ENCODE measurements around the gene RNF157. TPM values are rescaled to one million over a fixed set of nuclear protein-coding genes. Genes with fewer than 3 reads are reported as not detected.
A peak's percentile ranks its signal among the peaks of the same experiment; 100 is the strongest.

Gene RNF157
- total and polyA plus RNA-seq, 9 of the 15 experiments (the other 6 are each of a cell fraction or from before 2014, with no cell fraction given) = 8.1 to 31.7 (median 20.8) TPM

- no peak for TF ChIP-seq TBP (optimal IDR thresholded peaks at IDR 0.05; ENCODE audit: low read depth, low read length)
- no peak for TF ChIP-seq MEF2A (IDR thresholded peaks at IDR 0.05; ENCODE audit: control insufficient read depth, low read depth, low read length)
- peak; percentile 12 for TF ChIP-seq HMGN3 (IDR thresholded peaks at IDR 0.05; ENCODE audit: borderline replicate concordance, extremely low read depth, insufficient read length, low read depth, low read length)
- no peak for TF ChIP-seq FOS (IDR thresholded peaks at IDR 0.05; ENCODE audit: extremely low read depth, insufficient read length)
- no peak for TF ChIP-seq TAF15 (IDR thresholded peaks at IDR 0.05; ENCODE audit: low read depth, low read length)
- peak in 1 of 2 experiments; percentile 24; a peak in 1 of 4 replicates for TF ChIP-seq SRF (CRISPR knock-in tag; IDR thresholded peaks at IDR 0.05)
- TF ChIP-seq HNRNPH1 (optimal IDR thresholded peaks at IDR 0.05; ENCODE audit: low read depth, low read length) = no peak
- TF ChIP-seq ZNF316 (IDR thresholded peaks at IDR 0.05) = 0 out of 2 replicates have a peak, but pooled peaks have one; percentile 19
- 0 out of 2 replicates have a peak, but pooled peaks have one; percentile 9 for TF ChIP-seq TFAP4 (CRISPR knock-in tag; IDR thresholded peaks at IDR 0.05; ENCODE audit: borderline replicate concordance)
- peak; percentile 20; the same call in 1 of the 2 replicates for TF ChIP-seq MAFK (IDR thresholded peaks at IDR 0.05; ENCODE audit: low read length)
- TF ChIP-seq PHF21A (IDR thresholded peaks at IDR 0.05; ENCODE audit: borderline replicate concordance, low read depth) = no peak
- no peak for TF ChIP-seq THRAP3 (IDR thresholded peaks at IDR 0.05; ENCODE audit: borderline replicate concordance)
- peak; percentile 73 for TF ChIP-seq NFE2 (IDR thresholded peaks at IDR 0.05; ENCODE audit: low read depth)
- no peak for TF ChIP-seq KDM2B (CRISPR knock-in tag; IDR thresholded peaks at IDR 0.05)
- no peak for TF ChIP-seq SMARCB1 (IDR thresholded peaks at IDR 0.05; ENCODE audit: insufficient read length, low read depth)
- ChIA-PET CTCF (ENCODE audit: low intra/inter-chr PET ratio) (interaction anchor here (0.9 kb wide), 1 partner anchor 156 kb away, joined by 3 read pairs; no protein-coding TSS in a partner anchor), POLR2A (interaction anchor here (1.8 to 10.6 kb wide), 3 partner anchors 10 to 154 kb away, joined by 4 to 157 read pairs (median 12); no protein-coding TSS in a partner anchor)
- Histone ChIP-seq H3K9me1 (ENCODE audit: control insufficient read depth, insufficient read depth, low read length) (no peaks in the 10 kb centered on the region), H3K27me3 (ENCODE audit: control insufficient read depth in 2 of 2, insufficient read depth in 2 of 2, low read length in 2 of 2) (no peaks in the 10 kb centered on the region), H3K9me3 (replicated peaks; ENCODE audit: control insufficient read depth, insufficient read depth, low read depth, low read length) (no peaks in the 10 kb centered on the region), H3K27ac (ENCODE audit: extremely low read depth, low read depth, low read length) (peak overlapping the region; percentile 56; the same call in 2 of the 3 replicates), H2AFZ (ENCODE audit: low read depth, low read length) (no peak overlapping the region), H3K79me2 (ENCODE audit: control insufficient read depth, insufficient read depth, low read length) (no peaks in the 10 kb centered on the region), H4K20me1 (replicated peaks; ENCODE audit: control insufficient read depth, insufficient read depth, low read length) (no peaks in the 10 kb centered on the region), H3K9ac (ENCODE audit: insufficient read depth in 1 of 2, low read depth in 2 of 2, low read length in 2 of 2) (peak overlapping the region; percentile 25 to 83; a peak in 3 of 4 replicates), H3K4me3 (no peak overlapping the region), H3K4me1 (replicated peaks in 1 of 2; ENCODE audit: control insufficient read depth in 2 of 2, insufficient read depth in 2 of 2, low read length in 2 of 2) (peaks cover 12 to 89% of the 10 kb centered on the region in 2 experiments; a peak in 4 of 5 replicates), H3K4me2 (ENCODE audit: insufficient read depth, low read length) (no peak overlapping the region; the same call in 1 of the 2 replicates), H3K36me3 (ENCODE audit: control insufficient read depth, insufficient read depth, low read length) (peaks cover 2% of the 10 kb centered on the region; the same call in 1 of the 3 replicates)
- in situ Hi-C loops (cut with MboI) (no loop called here), intact Hi-C loops (cut with micrococcal nuclease) (loop anchor here (5.0 kb wide), 1 partner anchor 259 kb away; no protein-coding TSS in a partner anchor)
- FAIRE-seq (peak; percentile 77), ATAC-seq (no peak), DNase-seq (ENCODE audit: extremely low read depth in 1 of 4, low spot score in 3 of 4) (peak in 1 of 4 experiments; percentile 47)
- 63% methylated on average over 19 of the region's 19 CpGs for WGBS (ENCODE audit: insufficient coverage, low coverage, missing lambda C conversion rate)
- no TSS peak for BruUV-seq (replicated peaks)
Measured at GRCh38 chr17:76276461-76277299, 36.4 kb upstream of the RNF157 start.
